Lung (tissue), 12 donors: ENCODE results near the gene CAPN1. TPM values are rescaled to one million over a fixed set of nuclear protein-coding genes. Genes with fewer than 3 reads are reported as not detected.

Experiments used
- ATAC-seq: fragments of 200-7000 bp; cut with Tn5 transposase; one replicate; pipeline ENCODE4 v1.9.1; 2020; ENCODE audit warnings: moderate number of reproducible peaks; ENCODE audit not compliant: insufficient read depth, low FRiP score
- DNase-seq, 3 donors: peaks; one replicate each; pipeline ENCODE4 v3.0.0-alpha.2; 2013 to 2017
- H3K27ac ChIP-seq, 2 donors: one replicate each; pipeline ENCODE4 v1.5.1; 2013; ENCODE audit warnings: mild to moderate bottlenecking in 2 of 2, moderate library complexity in 2 of 2, control low read depth in 1 of 2, inconsistent platforms in 1 of 2, low read depth in 1 of 2, low read length in 1 of 2
- H3K27me3 ChIP-seq, 3 donors: one replicate each; pipeline ENCODE4 v1.5.1; 2013; ENCODE audit warnings: low read length in 2 of 3; ENCODE audit not compliant: control insufficient read depth in 3 of 3, insufficient read depth in 3 of 3
- H3K36me3 ChIP-seq, 4 donors: one replicate each; pipeline ENCODE4 v1.5.1; 2013; ENCODE audit warnings: low read length in 4 of 4, mild to moderate bottlenecking in 1 of 4, moderate library complexity in 1 of 4; ENCODE audit not compliant: control insufficient read depth in 4 of 4, insufficient read depth in 4 of 4
- H3K4me1 ChIP-seq, 5 donors: one replicate each; pipeline ENCODE4 v1.5.1; 2013; ENCODE audit warnings: low read length in 5 of 5, mild to moderate bottlenecking in 2 of 5, moderate library complexity in 1 of 5; ENCODE audit not compliant: control insufficient read depth in 5 of 5, insufficient read depth in 5 of 5
- H3K4me3 ChIP-seq: one replicate; pipeline ENCODE4 v1.5.1; 2013; ENCODE audit warnings: mild to moderate bottlenecking, control low read depth, moderate library complexity
- H3K9ac ChIP-seq, 2 donors: one replicate each; pipeline ENCODE4 v1.5.1; 2013; ENCODE audit warnings: low read length in 2 of 2, control low read depth in 1 of 2; ENCODE audit not compliant: insufficient read depth in 1 of 2
- H3K9me3 ChIP-seq, 4 donors: one replicate each; pipeline ENCODE4 v1.5.1; 2013; ENCODE audit warnings: low read length in 3 of 4, mild to moderate bottlenecking in 1 of 4, moderate library complexity in 1 of 4; ENCODE audit not compliant: control insufficient read depth in 4 of 4, insufficient read depth in 3 of 4
- WGBS, 2 donors: extraction: QIAGEN DNeasy Blood & Tissue Kit; methylation state at CpG; one replicate each; pipeline ENCODE4 v1.1.7; 2013; 5-methylcytosine and 5-hydroxymethylcytosine counted together
- polyA plus RNA-seq, 2 donors: library from polyadenylated mRNA; stranded (reverse); fragments of 200-250 nt; gene quantifications; one replicate each; pipeline ENCODE4 v1.2.1, GENCODE V29; 2013
- total RNA-seq, 2 donors: library from RNA; depleted of rRNA in 1 of 2; stranded (reverse); fragments of >200 nt in 1 of 2; gene quantifications; one replicate each; pipeline ENCODE4 v1.2.1, GENCODE V29; 2014 to 2021
- TF ChIP-seq, protein P1 (sequence below): IDR thresholded peaks from 2 replicates; pipeline ENCODE4 v1.5.1; 2012; ENCODE audit warnings: mild to moderate bottlenecking; ENCODE audit errors: control extremely low read depth, extremely low read depth
- donor health status: control.
- donor health status: control.
- donor health status: Bipolar disorder and iron deficiency.
- donor health status: healthy.
- donor health status: DM: yes; HTN: yes; CAD: no.

Gene CAPN1
- total and polyA plus RNA-seq, 4 donors, result 106 to 265 (median 136) TPM

DNA sequence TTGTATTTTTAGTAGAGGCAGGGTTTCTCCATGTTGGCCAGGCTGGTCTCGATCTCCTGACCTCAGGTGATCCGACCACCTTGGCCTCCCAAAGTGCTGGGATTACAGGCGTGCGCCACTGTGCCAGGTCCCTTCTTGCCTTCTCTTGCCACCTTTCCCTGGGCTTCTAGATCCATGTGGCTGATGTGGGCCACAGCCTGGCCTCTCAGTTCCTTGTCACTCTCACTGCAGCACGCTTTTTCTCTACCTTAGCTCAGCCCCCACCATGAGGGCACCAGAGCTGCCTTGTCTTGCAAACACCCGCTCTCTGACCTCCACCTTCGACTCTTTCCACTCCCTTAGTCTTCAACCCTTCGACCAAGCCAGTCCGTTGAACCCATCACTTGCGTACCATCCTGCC lies 7.5 kb downstream of the CAPN1 start:
- H3K4me1 ChIP-seq, result no peaks in the 10 kb centered on the region
- no peak overlapping the region for H3K9ac ChIP-seq
- TF ChIP-seq, protein P1, sequence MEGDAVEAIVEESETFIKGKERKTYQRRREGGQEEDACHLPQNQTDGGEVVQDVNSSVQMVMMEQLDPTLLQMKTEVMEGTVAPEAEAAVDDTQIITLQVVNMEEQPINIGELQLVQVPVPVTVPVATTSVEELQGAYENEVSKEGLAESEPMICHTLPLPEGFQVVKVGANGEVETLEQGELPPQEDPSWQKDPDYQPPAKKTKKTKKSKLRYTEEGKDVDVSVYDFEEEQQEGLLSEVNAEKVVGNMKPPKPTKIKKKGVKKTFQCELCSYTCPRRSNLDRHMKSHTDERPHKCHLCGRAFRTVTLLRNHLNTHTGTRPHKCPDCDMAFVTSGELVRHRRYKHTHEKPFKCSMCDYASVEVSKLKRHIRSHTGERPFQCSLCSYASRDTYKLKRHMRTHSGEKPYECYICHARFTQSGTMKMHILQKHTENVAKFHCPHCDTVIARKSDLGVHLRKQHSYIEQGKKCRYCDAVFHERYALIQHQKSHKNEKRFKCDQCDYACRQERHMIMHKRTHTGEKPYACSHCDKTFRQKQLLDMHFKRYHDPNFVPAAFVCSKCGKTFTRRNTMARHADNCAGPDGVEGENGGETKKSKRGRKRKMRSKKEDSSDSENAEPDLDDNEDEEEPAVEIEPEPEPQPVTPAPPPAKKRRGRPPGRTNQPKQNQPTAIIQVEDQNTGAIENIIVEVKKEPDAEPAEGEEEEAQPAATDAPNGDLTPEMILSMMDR, result no peak
- no peak overlapping the region for H3K4me3 ChIP-seq
- peaks cover 16 to 47% (median 23%) of the 10 kb centered on the region in 4 donors for H3K36me3 ChIP-seq
- H3K9me3 ChIP-seq, result no peaks in the 10 kb centered on the region
- DNase-seq (no peak), ATAC-seq (no peak)
- WGBS, 2 donors, result 87 to 88% methylated on average over 10 of the region's 10 CpGs
- no peak overlapping the region for H3K27ac ChIP-seq
- no peaks in the 10 kb centered on the region for H3K27me3 ChIP-seq

DNA sequence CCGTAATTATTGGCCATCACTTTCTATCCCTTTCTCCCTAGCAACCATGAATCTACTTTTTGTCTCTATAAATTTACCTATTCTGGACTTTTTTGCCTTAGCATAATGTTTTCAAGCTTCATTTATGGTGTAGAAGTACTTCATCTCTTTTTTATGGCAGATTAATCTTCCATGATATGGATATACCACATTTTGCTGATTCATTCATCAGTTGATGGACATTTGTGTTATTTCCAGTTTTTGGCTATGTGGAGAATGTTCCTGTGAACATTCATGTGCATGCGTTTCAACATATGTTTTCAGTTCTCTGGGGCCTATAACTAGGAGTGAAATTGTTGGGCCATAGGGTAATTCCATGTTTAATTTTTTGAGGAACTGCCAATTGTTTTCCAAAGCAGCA lies 12.8 kb downstream of the CAPN1 start:
- Histone ChIP-seq H3K4me1 (no peaks in the 10 kb centered on the region), H3K36me3 (peaks cover 16 to 22% (median 18%) of the 10 kb centered on the region in 4 donors), H3K4me3 (no peak overlapping the region), H3K27me3 (no peaks in the 10 kb centered on the region), H3K9ac (no peak overlapping the region), H3K9me3 (no peaks in the 10 kb centered on the region), H3K27ac (no peak overlapping the region)
- ATAC-seq (no peak), DNase-seq (no peak)
- WGBS, 2 donors, result 56 to 86% methylated on average over 2 of the region's 2 CpGs
- TF ChIP-seq, protein P1, result no peak

DNA sequence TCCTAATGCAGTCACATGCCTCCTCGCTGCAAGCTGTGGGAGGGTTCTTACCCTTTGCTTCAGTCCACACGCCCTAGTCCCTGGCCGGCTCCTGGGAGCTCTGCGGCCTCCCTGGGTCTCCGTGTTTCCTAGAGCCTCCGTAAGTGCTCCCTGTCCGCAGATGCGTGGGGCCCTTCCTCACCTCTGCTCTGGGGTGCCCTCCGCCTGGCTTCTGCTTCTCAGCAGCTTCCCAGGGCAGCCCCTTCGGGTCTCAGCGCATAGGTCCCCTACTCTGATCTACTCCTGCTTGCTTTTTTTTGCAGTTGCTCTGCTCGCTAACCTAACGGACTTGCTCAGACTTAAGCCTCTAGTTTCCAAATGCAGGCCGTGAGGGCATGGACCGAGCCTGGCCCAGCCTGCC lies 22.4 kb downstream of the CAPN1 start:
- Histone ChIP-seq H3K36me3 (peaks cover 20 to 54% (median 27%) of the 10 kb centered on the region in 4 donors), H3K27ac (no peak overlapping the region), H3K9ac (no peak overlapping the region), H3K27me3 (no peaks in the 10 kb centered on the region), H3K4me3 (no peak overlapping the region), H3K4me1 (no peaks in the 10 kb centered on the region), H3K9me3 (no peaks in the 10 kb centered on the region)
- DNase-seq, result no peak
- TF ChIP-seq, protein P1, result no peak
- ATAC-seq, result no peak
- WGBS, 2 donors, result 96 to 97% methylated on average over 15 of the region's 15 CpGs
